HG03575 (cell line): ENCODE measurements around the gene GPR137.

Experiments
- ATAC-seq: cut with Tn5 transposase; IDR thresholded peaks from one replicate; pipeline ENCODE4 v1.9.1; 2021; ENCODE audit not compliant: unreplicated experiment, insufficient number of reproducible peaks, low FRiP score; ENCODE audit errors: extremely low read depth

The GPR137 gene

GRCh38 chr11:64278576-64279190, 7.0 kb upstream of the GPR137 start:
- no peak for ATAC-seq

GRCh38 chr11:64281957-64282770, 3.5 kb upstream of the GPR137 start:
- no peak for ATAC-seq

GRCh38 chr11:64283092-64283491, 2.6 kb upstream of the GPR137 start:
- ATAC-seq = no peak

- no peak for ATAC-seq
Measured at GRCh38 chr11:64284048-64284961, 1.3 kb upstream of the GPR137 start, which contains the start of gene BAD. Gene BAD (minus strand): TSS chr11:64284665. CDS start chr11:64284368, 297 bp downstream.

GRCh38 chr11:64285885-64286800, 495 bp downstream of the GPR137 start:
- ATAC-seq = no peak

GRCh38 chr11:64286801-64287159, 1.1 kb downstream of the GPR137 start:
- no peak for ATAC-seq

- ATAC-seq = no peak
Measured at GRCh38 chr11:64287676-64288352, 2.2 kb downstream of the GPR137 start.

GRCh38 chr11:64288353-64288750, 2.7 kb downstream of the GPR137 start:
- ATAC-seq = no peak

- ATAC-seq = no peak
Measured at GRCh38 chr11:64289002-64289564, 3.4 kb downstream of the GPR137 start.

- ATAC-seq = no peak
Measured at GRCh38 chr11:64290352-64291261, 5.0 kb downstream of the GPR137 start.

- ATAC-seq = no peak
Measured at GRCh38 chr11:64291262-64291751, 5.7 kb downstream of the GPR137 start, which contains the start of gene KCNK4. Gene KCNK4 (plus strand): TSS chr11:64291302. CDS start chr11:64293019, 1,717 bp downstream.

GRCh38 chr11:64291752-64292459, 6.3 kb downstream of the GPR137 start:
- no peak for ATAC-seq

GRCh38 chr11:64292460-64293254, 7.0 kb downstream of the GPR137 start:
- no peak for ATAC-seq

GRCh38 chr11:64294774-64295173, 9.1 kb downstream of the GPR137 start:
- ATAC-seq = no peak

GRCh38 chr11:64295760-64296159, 10.1 kb downstream of the GPR137 start:
- no peak for ATAC-seq
